Measurements from ENCODE around the gene HACE1.

HACE1 gene

DNA sequence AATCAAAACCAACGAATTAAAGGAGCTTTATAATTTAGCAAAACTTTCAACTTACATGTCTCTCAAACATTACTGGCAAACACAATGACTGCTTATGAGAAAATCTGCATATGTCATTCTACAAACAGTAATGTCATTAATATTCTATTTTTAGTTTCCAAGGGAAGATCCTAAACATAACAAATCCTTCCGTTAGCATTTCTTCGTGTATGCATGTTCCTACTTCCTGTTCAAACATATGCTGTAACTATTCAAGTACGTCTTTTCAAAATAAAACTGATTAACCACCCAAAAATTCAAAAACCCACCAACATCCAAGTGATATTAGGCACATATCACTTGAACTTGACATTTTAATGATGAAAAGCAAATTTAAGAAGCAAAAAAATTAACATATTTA, 131.3 kb downstream of the HACE1 start:
- DNase-seq, result no peak

DNA sequence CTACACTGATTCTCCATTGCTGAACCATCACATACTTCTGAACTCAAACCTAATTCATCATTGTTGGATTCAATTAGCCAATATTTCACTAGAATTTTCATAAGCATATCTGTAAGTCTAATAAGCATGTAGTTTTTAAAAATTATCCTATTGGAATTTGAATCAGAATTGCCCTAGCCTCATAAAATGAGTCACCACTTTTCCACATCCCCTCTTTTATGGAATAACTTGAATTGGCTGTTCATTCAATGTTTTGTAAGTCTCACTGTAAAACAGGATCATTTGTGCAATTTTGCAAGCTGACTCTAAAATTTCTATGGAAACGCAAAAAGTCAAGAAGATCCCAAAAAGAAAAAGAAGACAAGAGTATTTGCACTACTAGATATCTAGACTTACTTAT, 141.0 kb downstream of the HACE1 start:
- no peak for DNase-seq

DNA sequence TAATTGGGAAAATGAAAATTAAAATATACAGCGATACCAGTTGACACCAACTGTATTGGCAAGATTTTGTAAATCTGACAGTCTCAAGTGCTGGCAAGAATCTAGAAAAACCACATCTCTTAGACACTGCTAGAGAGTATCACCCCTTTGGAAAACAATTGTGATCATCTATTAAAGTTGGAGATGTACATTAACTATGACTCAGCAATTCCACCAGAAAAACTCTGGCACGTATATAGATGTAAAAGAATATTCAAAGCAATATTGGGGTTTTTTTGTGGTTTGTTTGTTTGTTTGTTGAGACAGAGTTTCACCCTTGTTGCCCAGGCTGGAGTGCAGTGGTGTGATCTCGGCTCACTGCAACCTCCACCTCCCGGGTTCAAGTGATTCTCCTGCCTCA, 142.9 kb downstream of the HACE1 start:
- DNase-seq, result no peak

DNA sequence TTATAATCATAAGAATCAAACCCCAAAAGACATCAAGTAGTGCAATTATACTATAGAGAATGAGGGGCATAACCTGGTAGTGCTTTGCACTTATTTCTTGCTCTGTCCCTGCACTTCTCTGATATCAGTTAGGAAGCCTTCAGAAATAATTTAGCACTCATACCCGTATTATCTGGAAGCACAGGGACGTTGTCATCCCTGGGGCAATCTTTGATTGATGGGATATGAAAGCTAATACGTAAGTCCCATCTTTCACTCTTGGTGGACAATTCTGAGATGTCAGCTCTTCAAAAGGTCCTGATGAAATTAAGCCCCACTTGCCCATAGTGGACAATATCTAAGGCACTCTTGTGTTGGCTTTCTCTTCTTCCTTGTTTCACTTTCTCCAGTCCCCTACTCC, 144.9 kb downstream of the HACE1 start:
- no peak for DNase-seq

DNA sequence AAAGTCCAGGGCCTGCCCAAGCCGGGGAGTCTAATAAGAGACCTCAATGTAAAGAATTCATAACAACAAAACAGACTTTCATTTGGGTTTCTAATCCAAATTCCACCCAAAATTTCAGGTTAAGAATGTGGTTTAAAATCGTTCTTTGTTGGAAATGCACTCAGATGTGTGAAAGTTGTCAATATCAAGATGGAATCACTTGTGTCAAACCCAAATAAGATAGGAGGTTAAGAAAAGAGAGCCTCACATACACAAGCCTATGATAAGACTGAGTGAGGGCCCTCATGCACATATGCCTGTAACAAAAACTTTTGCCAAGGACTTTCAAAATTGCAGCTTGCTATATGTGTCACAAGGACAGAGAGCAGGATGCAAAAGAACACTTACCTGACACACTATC, 145.7 kb downstream of the HACE1 start:
- no peak for DNase-seq

DNA sequence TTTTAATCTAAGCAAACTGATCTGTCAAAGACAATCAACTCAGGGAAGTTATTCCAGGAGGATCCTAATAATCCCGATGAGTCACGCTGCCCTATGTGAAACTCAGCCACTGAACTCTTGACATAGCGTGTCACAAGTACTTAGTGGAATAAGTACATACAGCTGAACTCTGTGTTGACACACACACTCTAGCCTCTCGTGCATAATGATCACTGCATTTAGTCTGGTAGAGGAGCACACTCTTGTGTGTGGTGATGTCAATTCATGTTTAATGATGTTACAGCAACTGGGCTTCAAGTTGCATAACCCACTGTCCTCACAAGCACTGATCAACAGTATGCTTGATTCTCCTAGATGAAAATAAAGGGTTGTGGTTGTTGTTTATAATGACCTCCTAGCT, 148.3 kb downstream of the HACE1 start:
- no peak for DNase-seq

DNA sequence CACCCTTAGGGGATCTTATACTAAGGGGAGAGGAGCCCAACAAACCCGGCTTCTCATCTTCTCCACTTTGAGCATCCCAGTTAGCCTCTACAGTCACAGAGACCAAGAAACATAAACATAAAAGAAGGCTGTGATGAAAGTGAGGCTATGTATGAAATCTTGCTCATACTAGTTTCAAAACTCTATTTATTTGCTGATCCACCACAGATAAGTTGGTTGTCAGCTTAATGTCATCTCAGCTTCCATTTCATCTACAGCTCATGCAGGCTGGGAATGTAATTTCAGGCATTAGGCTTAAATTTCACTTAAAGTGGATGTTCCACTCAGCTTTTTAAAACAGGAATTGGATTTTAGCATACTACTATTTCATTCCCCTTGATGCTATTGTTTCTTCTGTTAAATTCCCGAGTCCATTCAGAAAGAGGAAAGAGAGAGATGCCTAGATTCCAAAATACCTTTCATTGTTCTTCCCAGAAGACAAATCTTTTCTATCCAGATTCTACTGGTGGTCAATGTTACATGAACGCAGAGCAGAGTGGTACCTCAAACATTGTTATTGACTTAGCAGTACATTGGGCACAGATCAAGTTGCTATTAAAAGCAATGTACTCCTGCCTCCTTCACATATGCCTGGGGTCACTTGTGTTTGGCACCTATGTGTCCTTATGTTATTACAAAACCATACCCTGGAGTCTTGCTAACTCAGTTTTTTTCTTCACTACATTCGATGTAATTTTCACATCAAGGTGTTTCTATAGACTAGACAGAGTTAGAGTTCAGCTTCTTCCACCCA, 149.0 kb downstream of the HACE1 start:
- no peak for DNase-seq

DNA sequence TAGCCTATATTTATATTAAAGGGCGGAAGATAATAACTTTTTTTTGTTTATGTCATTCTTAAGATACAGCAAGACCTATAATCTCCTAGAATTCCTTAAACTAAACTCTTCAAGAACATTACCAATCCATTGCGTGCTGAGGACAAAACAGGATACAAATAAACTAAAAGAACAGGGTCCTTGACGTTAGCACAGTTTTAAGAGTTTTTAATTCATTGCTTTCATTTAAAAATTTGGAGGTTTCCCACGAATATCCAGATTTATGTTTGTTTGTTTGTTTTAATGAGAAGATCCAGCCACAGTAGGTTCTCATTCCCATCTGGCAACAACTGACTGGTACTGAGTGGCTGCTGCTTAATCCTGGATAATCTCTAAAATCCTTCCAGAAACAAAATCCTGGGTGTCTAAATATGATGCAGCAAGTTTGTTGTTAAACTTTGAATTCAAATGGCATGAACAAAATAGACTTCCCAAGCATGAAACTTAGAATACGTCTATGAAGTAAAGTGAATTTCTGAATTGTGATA, 153.7 kb downstream of the HACE1 start:
- no peak for DNase-seq

DNA sequence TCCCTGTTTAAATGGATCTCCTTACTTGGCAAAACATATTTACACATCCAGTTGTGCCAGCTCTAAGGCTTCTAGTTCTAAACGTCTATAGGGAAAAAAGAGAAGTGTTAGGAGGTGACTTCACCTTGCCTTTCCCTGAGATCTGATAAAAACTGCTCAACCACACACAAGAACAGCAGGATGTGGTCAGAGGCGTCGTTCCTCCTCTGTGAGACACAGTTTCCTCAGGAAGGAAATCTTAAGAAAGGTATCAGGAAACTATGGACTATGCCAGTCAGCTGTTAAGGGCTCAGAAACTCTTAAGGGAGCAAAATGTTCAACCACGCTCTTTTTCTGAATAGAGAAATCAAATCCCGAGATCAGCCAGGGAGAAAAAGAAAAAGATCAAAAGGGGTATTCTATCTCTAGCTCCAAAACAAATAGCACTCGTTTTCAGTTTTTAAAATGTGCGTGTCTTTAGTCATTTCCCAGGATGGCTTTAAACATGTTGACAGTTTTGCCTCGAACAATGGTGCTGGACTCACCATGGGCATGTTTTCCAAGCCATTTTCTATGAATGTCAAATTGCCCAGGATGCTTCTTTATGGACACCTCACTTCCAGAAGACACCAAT, 154.5 kb downstream of the HACE1 start:
- DNase-seq, result peak; percentile 8

DNA sequence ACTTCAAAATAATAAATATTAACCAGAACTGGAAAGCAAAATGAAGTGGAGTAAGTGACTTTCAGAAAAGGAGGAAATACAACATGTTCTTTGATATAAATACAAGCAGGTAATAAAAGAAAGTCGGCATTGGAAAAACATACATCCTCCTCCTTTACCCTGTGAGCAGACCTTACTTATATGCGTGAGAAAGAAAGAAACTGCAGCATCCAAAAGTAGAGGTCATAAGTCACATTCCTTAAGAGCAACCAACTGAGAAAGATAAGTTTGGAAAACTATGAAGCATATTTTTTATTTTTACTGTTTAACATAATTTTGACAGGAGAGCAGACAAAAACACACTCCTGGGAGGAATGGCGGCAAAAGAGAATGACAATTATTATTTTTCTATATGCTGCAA, 155.5 kb downstream of the HACE1 start:
- no peak for DNase-seq

DNA sequence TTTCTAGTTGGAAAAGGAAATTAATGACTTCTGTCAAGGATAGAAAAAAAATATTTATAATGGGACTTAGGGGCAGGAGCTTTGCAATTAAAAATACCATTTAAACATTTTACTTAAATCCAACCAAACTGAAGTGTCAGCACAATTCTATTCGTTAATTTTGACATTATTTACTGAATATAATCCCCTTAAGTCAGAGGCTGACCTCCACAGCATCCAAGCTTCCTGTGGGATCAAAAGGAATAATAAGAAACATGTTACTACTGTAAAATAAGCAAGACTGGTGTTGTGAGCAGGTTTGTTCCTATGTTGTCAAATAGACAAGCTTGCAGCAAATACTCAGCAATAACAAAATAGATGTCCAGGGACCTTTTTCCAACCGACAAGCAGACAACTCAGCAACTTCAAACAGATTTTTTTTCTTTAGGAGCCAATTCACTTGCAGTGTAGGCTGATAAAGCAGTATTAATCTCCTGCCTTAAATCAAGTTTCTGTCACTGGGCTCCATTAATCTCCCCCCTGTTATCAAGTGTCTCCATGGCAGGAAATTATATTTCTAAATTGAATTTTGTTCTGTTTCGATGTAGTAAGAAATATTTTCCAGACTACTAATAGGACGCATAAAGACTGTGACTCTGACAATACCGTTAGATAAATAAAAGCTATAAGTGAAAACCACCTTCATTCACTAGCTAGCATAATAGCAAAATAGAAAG, 157.4 kb downstream of the HACE1 start:
- no peak for DNase-seq

DNA sequence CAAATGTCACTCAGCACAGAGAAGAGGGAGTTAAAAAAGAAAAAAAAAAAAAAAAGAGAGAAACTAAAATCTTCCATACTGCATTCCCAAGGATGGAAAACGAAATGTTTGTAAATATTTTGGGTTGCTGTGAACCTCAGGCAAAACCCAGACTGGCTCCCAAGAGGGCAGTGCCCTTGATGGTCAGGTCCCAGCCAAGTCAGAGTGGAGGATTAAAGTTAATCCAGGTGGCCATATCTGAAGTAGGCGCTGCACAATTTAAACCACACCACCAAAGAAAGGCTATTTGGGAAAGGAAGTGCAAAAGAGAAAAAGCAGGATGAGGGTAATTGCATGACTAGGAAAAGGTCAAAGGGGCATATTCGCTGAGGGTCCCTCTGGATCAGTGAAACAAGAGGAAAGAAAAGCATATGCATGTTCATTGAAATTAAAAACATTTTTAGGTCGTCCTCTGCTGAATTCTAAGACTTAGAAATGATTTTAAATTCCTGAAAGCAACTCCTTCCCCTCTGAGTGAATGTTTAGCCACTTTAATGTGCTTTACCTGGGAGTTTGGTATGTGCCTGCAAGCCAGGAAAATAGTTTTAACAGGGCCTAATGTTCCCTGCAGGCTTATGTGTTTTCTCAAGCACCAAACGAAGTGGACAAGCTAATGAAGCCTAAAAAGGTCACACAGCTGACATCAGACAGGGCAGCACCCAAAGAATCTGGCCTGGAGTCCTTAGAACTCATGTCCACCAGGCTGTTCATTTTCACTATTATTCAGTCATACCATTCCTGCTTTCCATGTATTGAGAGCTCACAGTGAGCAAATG, 159.1 kb downstream of the HACE1 start:
- DNase-seq, result no peak

DNA sequence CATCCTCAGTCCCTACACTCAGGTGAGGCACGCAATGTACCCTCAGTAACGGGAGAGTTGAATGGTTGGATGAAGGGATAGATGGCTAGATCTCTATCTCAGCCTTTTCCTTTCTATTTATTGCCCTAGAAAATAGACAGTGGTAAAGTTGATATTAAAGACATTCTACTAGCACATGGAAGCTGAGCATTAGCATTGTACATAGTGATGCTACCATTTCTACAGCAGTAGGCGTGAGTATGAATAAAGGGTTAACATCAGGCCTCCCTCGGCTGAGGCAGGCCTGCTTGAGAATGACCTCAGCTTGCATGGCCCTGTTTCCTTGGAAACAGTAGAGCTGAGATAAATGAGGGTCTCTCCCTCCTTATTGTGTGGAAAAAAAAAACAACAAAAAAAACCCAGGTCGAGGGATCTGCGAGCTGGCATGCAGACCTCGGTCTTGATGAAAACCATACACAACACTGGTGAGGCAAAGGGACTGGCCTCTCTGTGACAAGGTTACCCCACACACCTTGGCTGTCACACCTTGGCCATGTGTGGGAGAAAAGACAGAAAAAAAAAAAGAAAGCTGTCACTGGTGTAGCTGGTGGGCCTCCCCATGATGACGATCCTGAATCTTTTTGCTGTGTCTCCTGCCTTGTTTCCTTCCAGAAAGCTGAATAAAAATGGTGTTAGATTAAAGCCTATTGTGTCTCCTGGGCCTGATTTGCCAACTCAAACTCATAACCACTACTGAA, 160.0 kb downstream of the HACE1 start:
- no peak for DNase-seq

DNA sequence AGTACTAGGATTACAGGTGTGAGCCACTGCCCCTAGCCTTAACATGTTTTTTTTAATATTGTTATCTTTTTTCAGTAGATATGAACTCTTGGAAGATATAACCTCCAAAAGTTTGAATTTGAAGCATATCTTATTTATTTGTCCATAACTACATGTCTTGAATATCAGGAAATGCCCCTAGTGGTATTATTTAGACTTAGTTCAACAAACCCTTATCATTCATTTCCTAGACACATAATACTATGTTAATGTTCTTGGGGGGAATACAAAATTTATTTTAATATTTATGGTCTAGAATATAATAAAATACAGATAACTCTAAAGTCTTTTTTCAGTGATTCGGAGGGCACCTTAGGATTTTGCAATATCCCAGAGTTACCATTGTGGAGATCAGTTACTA, 160.7 kb downstream of the HACE1 start:
- no peak for DNase-seq

DNA sequence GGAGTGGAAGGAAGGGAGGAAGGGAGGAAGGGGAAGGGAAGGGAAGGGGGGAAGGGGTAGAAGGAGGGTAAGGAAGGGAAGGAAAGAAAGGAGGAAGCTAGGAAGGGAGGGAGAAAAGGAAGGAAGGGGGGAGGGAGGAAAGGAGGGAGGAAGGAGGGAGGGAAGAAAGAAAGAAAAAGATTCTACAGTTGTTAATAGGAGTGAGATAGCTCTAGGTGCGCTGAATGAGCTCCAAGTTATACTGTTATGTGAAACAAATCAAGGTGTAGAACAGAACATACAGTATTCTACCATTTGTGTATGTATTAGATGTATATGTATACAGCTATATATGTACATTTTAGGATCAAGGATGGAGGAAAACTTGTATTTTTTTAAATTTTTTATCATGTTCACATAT, 167.7 kb downstream of the HACE1 start:
- no peak for DNase-seq

DNA sequence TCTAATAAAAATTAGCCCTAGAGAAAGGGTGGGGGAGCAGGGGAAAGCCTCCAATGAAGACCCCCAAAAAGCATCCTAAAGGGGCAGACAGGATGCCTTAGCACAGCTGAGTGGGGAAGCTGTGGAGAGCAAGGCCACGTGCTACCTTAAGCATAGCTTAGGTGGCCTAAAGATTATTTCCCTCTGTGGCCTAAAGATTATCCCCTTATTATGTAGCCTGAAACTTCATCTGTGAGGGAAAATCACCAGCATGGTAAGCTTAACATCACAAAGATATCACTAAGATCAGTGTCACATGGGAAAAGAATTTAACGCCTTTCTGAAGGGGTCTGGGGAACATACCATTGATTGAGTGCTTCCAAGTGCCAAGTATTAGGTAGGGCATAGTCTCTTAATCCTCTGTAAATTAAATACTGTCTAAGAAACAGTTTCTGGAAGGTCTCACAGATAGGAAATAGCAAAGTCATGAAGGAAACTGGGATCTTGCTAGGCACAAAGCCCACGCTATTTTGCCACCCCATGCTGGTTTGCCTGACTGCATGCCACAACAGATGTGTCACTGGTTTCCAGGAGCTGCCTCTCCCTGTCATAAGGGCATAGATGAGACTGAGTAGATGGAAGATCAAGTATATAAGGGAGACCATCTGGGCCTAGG, 170.0 kb downstream of the HACE1 start:
- no peak for DNase-seq

DNA sequence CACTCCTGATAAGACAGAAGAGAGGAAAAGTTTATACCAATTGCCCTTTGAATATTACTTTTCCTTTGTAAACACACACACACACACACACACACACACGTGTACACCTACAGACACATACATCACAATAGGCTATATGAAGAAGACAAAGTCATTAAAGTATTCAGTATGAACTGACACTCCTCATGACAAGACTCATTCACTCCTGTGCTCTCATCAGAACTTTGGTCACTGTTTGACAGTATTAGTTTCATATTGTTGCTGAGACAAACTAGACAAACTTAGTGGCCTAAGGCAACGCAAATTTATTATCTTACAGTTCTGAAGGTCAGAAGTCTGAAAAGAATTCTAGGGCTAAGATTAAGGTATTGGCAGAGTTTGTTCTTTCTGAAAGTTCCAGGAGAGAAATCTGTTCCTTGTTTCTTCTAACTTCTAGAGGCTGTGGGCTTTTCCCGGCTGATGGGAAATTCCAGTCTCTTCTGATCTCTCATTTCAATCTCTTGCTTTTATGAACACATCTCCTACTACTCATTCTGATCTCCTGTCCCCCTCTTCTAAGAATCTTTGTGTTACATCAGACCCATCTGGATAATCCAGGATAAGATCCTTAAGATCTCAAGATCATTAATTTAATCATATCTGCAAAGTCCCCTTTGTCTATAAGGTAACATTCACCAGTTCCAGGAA, 171.3 kb downstream of the HACE1 start:
- no peak for DNase-seq

DNA sequence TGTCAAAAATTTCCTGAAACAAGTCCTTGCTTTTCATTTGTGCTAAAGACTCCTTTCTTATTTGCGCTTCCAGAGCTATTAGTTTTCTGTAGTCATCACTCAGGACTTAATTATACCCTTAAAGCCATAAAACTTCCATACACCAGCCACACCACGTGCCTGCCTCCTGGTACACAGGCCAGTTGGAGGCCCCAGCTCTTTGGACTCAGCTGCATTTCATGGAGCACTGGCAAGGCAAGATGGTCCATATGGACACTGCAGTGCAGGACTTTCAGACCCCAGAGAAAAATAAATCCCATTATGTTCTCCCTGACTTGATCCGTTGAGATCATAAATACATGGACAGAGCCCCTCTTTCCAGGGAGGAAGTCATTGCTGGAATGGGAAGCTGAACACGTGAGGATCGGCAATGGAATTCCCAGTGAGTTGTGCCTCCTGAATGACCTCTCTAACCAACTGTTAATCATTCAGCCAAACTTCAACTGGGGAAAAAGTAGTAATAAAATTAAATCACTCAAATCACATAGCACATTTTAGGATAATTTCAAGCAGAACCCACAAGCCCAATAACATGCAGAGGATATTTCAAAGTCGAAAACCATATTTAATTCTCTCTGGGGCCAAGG, 173.1 kb downstream of the HACE1 start:
- DNase-seq, result no peak

DNA sequence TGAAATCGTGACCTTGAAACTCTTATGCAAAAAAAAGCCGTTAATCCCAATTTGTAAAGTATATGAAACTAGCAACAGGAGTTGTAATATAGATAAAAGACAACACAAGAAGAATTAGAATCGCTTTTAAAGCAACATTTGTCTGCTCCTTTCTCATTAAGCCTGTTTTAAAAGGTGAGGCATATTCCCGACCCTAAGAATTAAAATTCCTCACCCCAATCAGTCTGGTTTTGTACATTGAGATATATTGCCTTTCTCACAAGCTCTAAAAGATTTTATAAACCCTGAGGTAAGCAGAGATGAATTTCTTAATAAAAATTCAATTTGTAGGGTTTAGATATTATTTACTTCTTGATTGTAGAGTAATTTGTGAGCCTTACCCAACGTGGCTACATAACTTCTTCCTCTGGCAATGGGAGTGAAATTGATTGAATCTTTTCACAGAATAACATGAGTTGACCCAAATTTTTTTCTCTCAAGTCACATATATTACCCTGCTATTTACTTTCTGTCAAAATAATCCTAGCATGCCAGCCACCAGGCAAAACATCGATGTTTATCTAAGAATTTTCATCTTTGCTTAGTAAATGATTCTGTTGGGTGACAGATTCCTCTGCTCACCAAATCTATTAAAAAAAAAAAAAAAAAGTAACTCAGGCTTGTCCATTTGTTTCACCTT, 173.7 kb downstream of the HACE1 start:
- DNase-seq, result no peak

DNA sequence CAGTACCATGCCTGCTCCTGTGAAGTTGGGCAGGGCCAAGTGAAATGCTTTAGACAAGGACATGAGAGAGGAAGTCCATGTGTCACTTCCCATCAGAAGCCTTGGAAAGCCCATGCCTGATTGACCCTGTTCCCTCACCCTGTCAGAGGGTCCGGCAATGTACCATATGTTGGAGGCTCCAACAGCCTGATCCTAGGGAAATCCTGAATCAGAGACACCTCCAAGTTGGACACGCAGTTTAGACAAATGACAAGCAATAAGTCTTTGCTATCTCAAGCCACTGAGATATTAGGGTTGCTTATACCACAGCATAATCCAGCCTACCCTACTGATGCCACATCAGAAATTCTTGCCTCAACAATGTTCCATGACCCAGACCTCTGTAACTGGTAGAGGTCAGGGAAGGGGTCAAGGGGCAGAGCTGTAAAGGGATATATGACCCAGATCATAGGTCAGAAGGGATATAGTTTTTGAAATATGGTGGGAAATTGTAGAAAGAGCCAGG, 174.8 kb downstream of the HACE1 start:
- DNase-seq, result no peak

Measured in stimulated activated CD4-positive, alpha-beta T cell treated with anti-CD3 and anti-CD28 coated beads, Interleukin-4, amount 100 ng/mL, for 24 hours (primary cell).